NCI-H226 (cell line): ENCODE measurements around the gene SPC24.
"Not testable (repeated sequence)": the region's sequence is repeated elsewhere in the genome, so short reads cannot be mapped to it uniquely, and the experiment has no call there.

Experiments used
- DNase-seq: peaks from one replicate; pipeline ENCODE4 v3.0.0-alpha.2; 2015

The SPC24 gene

GRCh38 chr19:11160440-11160768 is 4.8 kb upstream of the SPC24 start:
- DNase-seq: not testable (repeated sequence)

- DNase-seq: peak; percentile 68
Observed at GRCh38 chr19:11159598-11160439, 4.2 kb upstream of the SPC24 start.

DNA sequence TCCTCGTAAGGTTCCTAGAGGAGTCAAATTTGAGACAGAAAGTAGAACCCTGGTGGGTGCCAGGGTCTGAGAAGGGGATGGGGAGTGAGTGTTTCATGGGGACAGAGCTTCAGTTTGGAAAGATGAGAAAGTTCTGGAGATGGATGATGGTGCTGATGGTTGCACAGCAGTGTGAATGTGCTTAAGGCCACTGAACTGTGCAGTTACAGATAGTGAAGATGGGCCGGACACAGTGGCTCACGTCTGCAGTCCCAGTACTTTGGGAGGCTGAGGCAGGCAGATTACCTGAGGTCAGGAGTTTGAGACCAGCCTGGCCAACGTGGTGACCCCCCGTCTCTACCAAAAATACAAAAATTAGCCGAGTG is 917 bp downstream of the SPC24 start:
- DNase-seq: no peak

GRCh38 chr19:11152318-11153062 is 3.1 kb downstream of the SPC24 start:
- peak; percentile 79 for DNase-seq

DNA sequence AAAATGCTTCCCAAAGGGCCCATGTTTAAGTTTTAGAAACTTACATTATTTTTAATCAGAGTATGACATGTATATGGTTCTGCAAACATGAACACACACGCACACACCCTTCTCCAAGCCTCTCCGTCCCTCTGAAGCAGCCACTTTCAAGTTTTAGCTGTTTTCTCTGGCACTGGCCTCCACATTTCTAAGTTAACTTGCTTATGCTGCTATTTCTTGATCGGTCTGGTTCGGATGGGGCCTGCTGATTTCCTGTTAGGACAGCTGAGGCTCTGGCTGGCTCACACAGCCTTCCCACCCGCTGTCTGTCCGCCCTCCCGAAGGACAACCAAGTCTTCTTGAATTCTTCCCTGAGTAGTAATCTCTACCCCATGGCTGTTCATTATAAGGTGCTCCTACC is 4.4 kb downstream of the SPC24 start:
- no peak for DNase-seq

DNA sequence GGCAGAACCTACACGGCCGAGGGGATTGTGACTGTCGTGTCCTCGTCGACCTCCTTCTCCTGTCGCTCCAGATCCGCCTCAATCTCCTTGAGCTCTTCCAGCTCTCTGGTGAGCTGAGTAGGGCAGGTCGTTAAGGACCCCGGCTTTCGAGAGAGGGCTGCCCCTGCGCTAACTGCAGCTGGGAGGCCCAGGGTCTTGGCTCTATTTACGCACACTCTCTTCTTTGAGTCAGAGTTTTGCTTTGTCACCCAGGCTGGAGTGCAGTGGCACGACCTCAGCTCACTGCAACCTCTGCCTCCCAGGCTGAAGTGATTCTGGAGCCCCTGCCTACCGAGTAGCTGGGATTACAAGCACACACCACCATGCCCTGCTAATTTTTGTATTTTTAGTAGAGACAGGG is 7.6 kb downstream of the SPC24 start:
- DNase-seq: no peak

GRCh38 chr19:11145536-11145924 is 10.1 kb downstream of the SPC24 start:
- DNase-seq: no peak

GRCh38 chr19:11142528-11143171 is 12.9 kb downstream of the SPC24 start:
- peak; percentile 93 for DNase-seq

DNA sequence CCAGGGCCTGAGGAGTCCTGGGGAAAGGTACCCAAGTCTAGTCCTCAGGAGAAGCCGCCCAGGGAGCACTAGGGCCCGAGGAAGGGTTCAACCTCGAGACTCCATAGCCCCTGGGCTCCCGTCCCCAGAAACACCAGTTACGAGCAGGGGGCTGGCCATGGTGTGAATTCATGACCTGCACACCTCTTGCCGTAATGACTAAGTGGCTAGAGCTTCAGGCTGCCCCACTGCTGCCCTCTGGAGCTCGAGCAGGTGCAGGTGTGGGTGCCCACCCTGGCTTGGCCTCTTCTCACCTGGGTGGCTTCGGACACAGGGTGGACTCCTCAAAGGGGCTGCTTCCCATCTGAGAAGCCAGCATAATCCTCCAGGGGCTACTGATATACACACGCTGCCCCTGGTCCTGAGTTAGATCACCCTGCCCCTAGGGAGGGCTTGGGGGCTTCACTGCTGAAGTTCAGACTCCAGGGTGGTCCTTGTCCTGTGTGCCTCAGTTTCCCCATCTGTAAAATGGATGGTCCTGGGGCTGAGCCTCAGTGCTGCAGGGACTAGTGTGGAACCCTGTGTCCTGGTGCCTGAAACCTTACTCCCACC is 13.6 kb downstream of the SPC24 start:
- DNase-seq: no peak

DNA sequence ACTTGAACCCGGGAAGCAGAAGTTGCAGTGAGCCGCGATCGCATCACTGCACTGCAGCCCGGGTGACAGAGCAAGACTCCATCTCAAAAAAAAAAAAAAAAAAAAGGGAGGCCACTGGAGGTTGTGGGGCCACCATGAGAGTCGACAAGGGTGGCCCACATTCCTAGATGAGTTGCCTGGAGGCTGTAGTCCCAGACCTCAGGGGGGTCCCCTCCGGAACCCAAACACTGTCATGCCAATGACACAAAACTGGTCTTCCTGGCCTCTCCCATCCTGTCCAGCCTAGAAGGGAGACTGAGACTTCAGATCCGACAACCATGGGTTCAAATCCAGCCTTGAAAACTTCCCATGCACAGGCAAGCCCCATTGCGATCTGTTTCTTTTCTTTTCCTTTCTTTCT is 14.7 kb downstream of the SPC24 start:
- DNase-seq: no peak

GRCh38 chr19:11140023-11140538 is 15.5 kb downstream of the SPC24 start:
- not testable (repeated sequence) for DNase-seq

- peak; percentile 79 for DNase-seq
Observed at GRCh38 chr19:11138601-11139300, 16.8 kb downstream of the SPC24 start.

- peak; percentile 71 for DNase-seq
Observed at GRCh38 chr19:11137542-11138384, 17.8 kb downstream of the SPC24 start.

GRCh38 chr19:11136400-11137101 is 19.0 kb downstream of the SPC24 start:
- DNase-seq: no peak

GRCh38 chr19:11131471-11131870 is 24.1 kb downstream of the SPC24 start:
- DNase-seq: no peak

- peak; percentile 65 for DNase-seq
Observed at GRCh38 chr19:11130824-11131455, 24.6 kb downstream of the SPC24 start.

DNA sequence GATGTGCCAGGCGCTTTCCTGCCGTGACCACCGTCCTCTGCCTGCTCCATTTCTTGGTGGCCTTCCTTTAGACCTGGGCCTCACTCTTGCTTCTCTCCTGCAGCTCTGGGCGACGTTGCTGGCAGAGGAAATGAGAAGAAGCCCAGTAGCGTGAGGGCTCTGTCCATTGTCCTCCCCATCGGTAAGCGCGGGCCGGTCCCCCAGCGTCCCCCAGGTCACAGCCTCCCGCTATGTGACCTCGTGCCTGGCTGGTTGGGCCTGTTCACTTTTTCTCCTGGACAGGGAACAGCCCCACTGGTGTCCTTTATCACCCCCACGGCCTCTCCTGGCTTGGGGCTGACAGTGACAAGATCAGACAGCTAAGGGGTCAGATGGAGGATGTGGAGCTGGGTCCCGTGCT is 27.7 kb downstream of the SPC24 start:
- DNase-seq: no peak

GRCh38 chr19:11125994-11126685 is 29.4 kb downstream of the SPC24 start:
- peak; percentile 45 for DNase-seq

DNA sequence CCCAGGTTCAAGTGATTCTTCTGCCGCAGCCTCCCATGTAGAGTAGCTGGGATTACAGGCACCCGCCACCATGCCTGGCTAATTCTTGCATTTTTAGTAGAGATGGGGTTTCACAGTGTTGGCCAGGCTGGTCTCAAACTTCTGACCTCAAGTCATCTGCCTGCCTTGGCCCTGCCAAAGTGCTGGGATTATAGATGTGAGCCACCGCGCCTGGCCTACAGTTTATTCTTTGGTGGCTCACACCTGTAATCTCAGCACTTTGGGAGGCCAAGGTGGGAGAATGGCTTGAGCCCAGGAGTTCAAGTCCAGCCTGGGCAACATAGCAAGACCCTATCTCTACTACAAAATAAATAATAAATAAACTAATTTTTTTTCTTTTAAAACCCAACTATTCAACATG is 31.4 kb downstream of the SPC24 start:
- not testable (repeated sequence) for DNase-seq

DNA sequence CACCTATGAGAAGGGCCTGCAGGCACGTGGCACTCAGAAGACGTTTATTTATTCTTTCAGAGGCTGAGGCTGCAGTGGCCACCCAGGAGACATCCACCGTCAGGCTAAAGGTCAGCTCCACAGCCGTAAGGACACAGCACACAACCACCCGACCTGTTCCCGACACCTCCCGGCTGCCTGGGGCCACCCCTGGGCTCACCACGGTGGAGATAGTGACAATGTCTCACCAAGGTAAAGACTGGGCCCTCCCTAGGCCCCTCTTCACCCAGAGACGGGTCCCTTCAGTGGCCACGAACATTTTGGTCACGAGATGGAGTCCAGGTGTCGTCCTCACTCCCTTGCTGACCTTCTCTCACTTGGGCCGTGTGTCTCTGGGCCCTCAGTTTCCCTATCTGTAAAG is 32.5 kb downstream of the SPC24 start:
- no peak for DNase-seq
